ENCODE results near the gene SPACA6. TPM values are rescaled to one million over a fixed set of nuclear protein-coding genes. Genes with fewer than 3 reads are reported as not detected.

Gene SPACA6
- total RNA-seq, 6 experiments from 2014 or later: 12.2 to 14.9 (median 13.3) TPM

GRCh38 chr19:51697169-51697776, 4.1 kb downstream of the SPACA6 start:
- no peak for TF ChIP-seq CTCF (IDR thresholded peaks at IDR 0.05)
- no peak for DNase-seq
- no peaks in the 10 kb centered on the region; the same call in none of the 2 replicates for H3K27me3 Mint-ChIP-seq (ENCODE audit: insufficient read depth)
- H3K9me3 Mint-ChIP-seq: no peaks in the 10 kb centered on the region
- peaks cover 27% of the 10 kb centered on the region for H3K4me1 Mint-ChIP-seq (ENCODE audit: low read depth)
- peak overlapping the region; percentile 17; the same call in 1 of the 2 replicates for H3K27ac Mint-ChIP-seq
- no peak overlapping the region for H3K4me3 Mint-ChIP-seq
- H3K36me3 Mint-ChIP-seq (ENCODE audit: low read depth): peaks cover 88% of the 10 kb centered on the region

- DNase-seq: peak; percentile 29
- H3K4me3 Mint-ChIP-seq: no peak overlapping the region
- peaks cover 26% of the 10 kb centered on the region for H3K4me1 Mint-ChIP-seq (ENCODE audit: low read depth)
- TF ChIP-seq CTCF (IDR thresholded peaks at IDR 0.05): no peak
- H3K36me3 Mint-ChIP-seq (ENCODE audit: low read depth): peaks cover 93% of the 10 kb centered on the region
- no peaks in the 10 kb centered on the region for H3K9me3 Mint-ChIP-seq
- H3K27me3 Mint-ChIP-seq (ENCODE audit: insufficient read depth): no peaks in the 10 kb centered on the region; the same call in none of the 2 replicates
- no peak overlapping the region for H3K27ac Mint-ChIP-seq
Observed at GRCh38 chr19:51698296-51698695, 5.2 kb downstream of the SPACA6 start.

GRCh38 chr19:51699170-51699569, 6.0 kb downstream of the SPACA6 start:
- Mint-ChIP-seq H3K9me3 (no peaks in the 10 kb centered on the region), H3K27ac (no peak overlapping the region), H3K27me3 (ENCODE audit: insufficient read depth) (no peaks in the 10 kb centered on the region; the same call in none of the 2 replicates), H3K4me3 (no peak overlapping the region), H3K4me1 (ENCODE audit: low read depth) (peaks cover 26% of the 10 kb centered on the region), H3K36me3 (ENCODE audit: low read depth) (peaks cover 90% of the 10 kb centered on the region)
- no peak for DNase-seq
- TF ChIP-seq CTCF (IDR thresholded peaks at IDR 0.05): no peak

- Mint-ChIP-seq H3K9me3 (no peaks in the 10 kb centered on the region), H3K36me3 (ENCODE audit: low read depth) (peaks cover 88% of the 10 kb centered on the region), H3K4me1 (ENCODE audit: low read depth) (peaks cover 45% of the 10 kb centered on the region), H3K27ac (no peak overlapping the region), H3K4me3 (no peak overlapping the region), H3K27me3 (ENCODE audit: insufficient read depth) (no peaks in the 10 kb centered on the region; the same call in none of the 2 replicates)
- no peak for DNase-seq
- no peak for TF ChIP-seq CTCF (IDR thresholded peaks at IDR 0.05)
Observed at GRCh38 chr19:51701468-51702100, 8.5 kb downstream of the SPACA6 start.

GRCh38 chr19:51702103-51702824, 9.1 kb downstream of the SPACA6 start:
- no peak overlapping the region for H3K4me3 Mint-ChIP-seq
- no peak for TF ChIP-seq CTCF (IDR thresholded peaks at IDR 0.05)
- no peak for DNase-seq
- peaks cover 86% of the 10 kb centered on the region for H3K36me3 Mint-ChIP-seq (ENCODE audit: low read depth)
- H3K27me3 Mint-ChIP-seq (ENCODE audit: insufficient read depth): no peaks in the 10 kb centered on the region; the same call in none of the 2 replicates
- no peaks in the 10 kb centered on the region for H3K9me3 Mint-ChIP-seq
- no peak overlapping the region for H3K27ac Mint-ChIP-seq
- H3K4me1 Mint-ChIP-seq (ENCODE audit: low read depth): peaks cover 43% of the 10 kb centered on the region
